GM12891 (cell line): ENCODE data around the gene RELT.

Experiments used
- POLR2A ChIP-seq: IDR thresholded peaks from 2 replicates; pipeline ENCODE4 v1.6.1; 2011; ENCODE audit warnings: low read depth, low read length, control low read depth
- POLR2AphosphoS5 ChIP-seq: IDR thresholded peaks from 2 replicates; pipeline ENCODE4 v1.6.1; 2011; ENCODE audit warnings: low read depth, low read length, control low read depth
- POU2F2 ChIP-seq: IDR thresholded peaks from 2 replicates; pipeline ENCODE4 v1.6.1; 2011; ENCODE audit warnings: low read depth, mild to moderate bottlenecking, control low read depth, low read length, moderate library complexity
- SPI1 ChIP-seq: IDR thresholded peaks from 2 replicates; pipeline ENCODE4 v1.6.1; 2011; ENCODE audit warnings: low read depth, low read length, control low read depth
- TAF1 ChIP-seq: IDR thresholded peaks from 2 replicates; pipeline ENCODE4 v1.6.1; 2011; ENCODE audit warnings: low read depth, low read length, control low read depth

DNA sequence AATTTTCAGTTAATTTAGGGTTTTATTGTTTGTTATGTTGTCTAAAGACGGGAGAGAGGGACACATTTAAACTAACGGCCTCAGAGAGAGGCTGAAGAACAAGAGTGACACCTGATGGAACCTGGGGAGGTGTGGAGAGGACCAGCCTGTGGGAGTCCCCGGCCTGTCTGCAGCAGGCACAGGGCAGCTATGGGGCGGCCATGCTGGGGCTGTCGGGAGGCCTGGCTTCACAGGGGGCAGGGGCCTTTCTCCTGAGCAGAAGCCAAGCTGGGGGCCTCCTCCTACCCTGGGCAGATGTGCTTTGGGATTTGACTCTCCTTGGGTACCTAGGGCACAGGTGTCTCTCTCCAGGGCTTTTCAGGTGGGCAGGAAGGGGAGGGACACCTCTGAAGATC, 21.9 kb downstream of the RELT start:
- no peak for TF ChIP-seq POLR2A
- TF ChIP-seq POLR2AphosphoS5 = no peak; the same call in 1 of the 2 replicates
- 0 out of 2 replicates have a peak, but pooled peaks have one; percentile 11 for TF ChIP-seq POU2F2
- no peak for TF ChIP-seq SPI1
- TF ChIP-seq TAF1 = no peak
